Activated CD8-positive, alpha-beta memory T cell treated with anti-CD3 and anti-CD28 coated beads, Interleukin-2, amount 50 U/mL, for 24 hours (primary cell): ENCODE results near the gene ZBED4.

Experiments
- DNase-seq: peaks from one replicate; pipeline ENCODE4 v3.0.0-alpha.2; 2020; ENCODE audit errors: extremely low read depth

The ZBED4 gene

GRCh38 chr22:49936973-49937757, 83.5 kb downstream of the ZBED4 start:
- DNase-seq, result no peak

GRCh38 chr22:49937758-49938564, 84.3 kb downstream of the ZBED4 start:
- no peak for DNase-seq

GRCh38 chr22:49938565-49939136, 85.0 kb downstream of the ZBED4 start:
- DNase-seq, result no peak
